RCC 7860 (cell line): Measurements from ENCODE around the gene XXYLT1.

Experiments
- DNase-seq: peaks from one replicate; pipeline ENCODE4 v3.0.0-alpha.2; 2015; ENCODE audit warnings: low spot score
- FAIRE-seq: peaks from 2 replicates; lab custom pipeline; 2012; peaks lifted over from hg19 to GRCh38; lab: Jason Lieb, UNC

XXYLT1 gene

GRCh38 chr3:195071011-195071728 lies 199.8 kb downstream of the XXYLT1 start:
- no peak for FAIRE-seq
- DNase-seq: no peak

GRCh38 chr3:195070336-195070735 lies 200.6 kb downstream of the XXYLT1 start:
- FAIRE-seq (no peak), DNase-seq (no peak)

GRCh38 chr3:195069501-195070251 lies 201.3 kb downstream of the XXYLT1 start:
- DNase-seq (no peak), FAIRE-seq (no peak)

GRCh38 chr3:195068084-195069080 lies 202.6 kb downstream of the XXYLT1 start:
- FAIRE-seq (no peak), DNase-seq (no peak)

- DNase-seq (no peak), FAIRE-seq (no peak)
Observed at GRCh38 chr3:195066441-195066841, 204.5 kb downstream of the XXYLT1 start.

GRCh38 chr3:195065864-195066185 lies 205.1 kb downstream of the XXYLT1 start:
- DNase-seq (no peak), FAIRE-seq (no peak)

GRCh38 chr3:195065142-195065863 lies 205.7 kb downstream of the XXYLT1 start:
- no peak for FAIRE-seq
- DNase-seq: no peak

- no peak for DNase-seq
- no peak for FAIRE-seq
Observed at GRCh38 chr3:195064300-195064931, 206.5 kb downstream of the XXYLT1 start.

- FAIRE-seq (no peak), DNase-seq (no peak)
Observed at GRCh38 chr3:195063581-195064193, 207.3 kb downstream of the XXYLT1 start.

- FAIRE-seq: no peak
Observed at GRCh38 chr3:195062866-195063540, 208.0 kb downstream of the XXYLT1 start.

GRCh38 chr3:195061756-195062655 lies 209.0 kb downstream of the XXYLT1 start:
- DNase-seq (no peak), FAIRE-seq (no peak)

More at GRCh38 chr3:195062866-195063540, 208.0 kb downstream of the XXYLT1 start:
- no peak for DNase-seq

GRCh38 chr3:195060531-195061291 lies 210.2 kb downstream of the XXYLT1 start:
- no peak for FAIRE-seq
- no peak for DNase-seq

GRCh38 chr3:195060217-195060481 lies 210.8 kb downstream of the XXYLT1 start:
- no peak for FAIRE-seq
- no peak for DNase-seq

GRCh38 chr3:195059471-195060216 lies 211.3 kb downstream of the XXYLT1 start:
- no peak for DNase-seq
- no peak for FAIRE-seq

- DNase-seq (no peak), FAIRE-seq (no peak)
Observed at GRCh38 chr3:195059006-195059350, 212.0 kb downstream of the XXYLT1 start.

GRCh38 chr3:195058336-195059005 lies 212.5 kb downstream of the XXYLT1 start:
- FAIRE-seq (no peak), DNase-seq (no peak)
